ENCODE data around the gene SYNJ1.

DNA sequence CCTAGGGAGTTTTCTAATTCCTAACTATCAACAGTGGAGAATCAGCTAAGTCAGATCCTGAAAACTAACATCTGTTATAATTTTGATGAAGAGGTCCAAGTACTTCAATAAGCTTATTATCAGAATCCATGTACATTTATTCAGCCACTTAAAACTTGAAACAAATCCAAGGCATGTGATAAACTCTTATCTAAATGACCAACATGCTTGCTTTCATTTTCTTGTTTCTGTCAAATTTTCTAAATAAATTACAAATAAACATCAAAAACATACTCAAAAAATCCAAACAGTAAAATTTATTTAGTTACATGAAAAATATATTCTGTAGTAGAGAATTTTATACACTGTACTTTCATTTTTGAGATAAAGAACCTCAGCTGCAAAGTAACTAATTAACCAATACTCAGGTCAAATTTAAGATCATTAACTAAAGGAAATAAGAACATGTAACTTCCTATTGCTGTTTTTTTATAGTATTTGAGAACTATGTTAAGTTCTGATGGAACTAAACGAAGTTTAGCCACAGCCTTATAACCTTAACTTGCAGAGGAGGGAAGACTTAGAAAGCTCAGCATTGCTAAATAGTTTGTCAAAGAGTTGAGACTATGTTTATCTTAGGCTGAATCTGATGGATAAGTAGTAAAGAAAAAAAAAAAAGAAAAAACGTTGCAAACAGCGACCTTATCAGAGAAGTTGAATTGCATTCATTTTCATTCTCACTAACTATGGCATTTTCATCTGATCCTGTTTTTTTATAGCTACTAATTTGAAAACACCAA is 44.9 kb downstream of the SYNJ1 start:
- TF ChIP-seq CTCF (conservative IDR thresholded peaks at IDR 0.05) = no peak
- no peak for TF ChIP-seq ZFX (IDR thresholded peaks at IDR 0.05)

All from C4-2B (cell line).